ENCODE results near the gene LPP.

The LPP gene

DNA sequence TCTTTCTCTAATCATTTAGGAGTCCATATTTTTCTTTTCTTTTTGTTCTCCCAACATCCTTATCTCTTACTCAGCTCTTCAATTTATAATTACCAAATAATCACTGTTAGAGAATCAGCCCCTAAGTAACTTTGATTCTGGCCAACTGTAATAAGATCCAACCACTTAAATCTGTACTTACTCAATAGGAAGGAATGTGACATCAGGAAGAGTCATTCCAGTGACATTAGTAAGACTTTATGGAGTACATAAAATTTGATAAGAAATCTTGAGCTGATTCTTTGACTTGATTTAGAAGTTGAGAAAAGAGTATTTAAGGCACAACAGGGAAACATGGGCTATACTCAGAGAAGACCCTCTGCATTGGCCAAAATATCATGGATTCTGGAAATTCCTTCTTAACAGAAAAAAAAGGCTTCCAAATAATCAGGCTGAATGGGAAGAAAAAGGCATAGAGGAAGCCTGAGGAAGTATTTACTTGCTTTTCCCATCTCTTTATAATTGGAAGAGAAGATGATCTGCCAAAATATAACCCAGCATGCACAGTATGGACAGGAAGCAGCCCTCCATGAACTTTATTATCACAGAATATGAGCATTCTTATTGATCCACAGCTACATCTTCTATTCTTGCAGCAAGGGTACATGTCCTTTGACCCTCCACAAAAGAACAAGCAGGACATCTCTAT lies 728.1 kb downstream of the LPP start:
- ATAC-seq (replicated peaks) (no peak), DNase-seq (no peak)
- Mint-ChIP-seq H3K4me3 (no peak overlapping the region), H3K4me1 (ENCODE audit: low read depth in 2 of 2) (peaks cover 0 to 4% of the 10 kb centered on the region in 2 donors), H3K9me3 (no peaks in the 10 kb centered on the region), H3K27me3 (no peaks in the 10 kb centered on the region), H3K36me3 (ENCODE audit: insufficient read depth) (peaks cover 6% of the 10 kb centered on the region), H3K27ac (no peak overlapping the region)

DNA sequence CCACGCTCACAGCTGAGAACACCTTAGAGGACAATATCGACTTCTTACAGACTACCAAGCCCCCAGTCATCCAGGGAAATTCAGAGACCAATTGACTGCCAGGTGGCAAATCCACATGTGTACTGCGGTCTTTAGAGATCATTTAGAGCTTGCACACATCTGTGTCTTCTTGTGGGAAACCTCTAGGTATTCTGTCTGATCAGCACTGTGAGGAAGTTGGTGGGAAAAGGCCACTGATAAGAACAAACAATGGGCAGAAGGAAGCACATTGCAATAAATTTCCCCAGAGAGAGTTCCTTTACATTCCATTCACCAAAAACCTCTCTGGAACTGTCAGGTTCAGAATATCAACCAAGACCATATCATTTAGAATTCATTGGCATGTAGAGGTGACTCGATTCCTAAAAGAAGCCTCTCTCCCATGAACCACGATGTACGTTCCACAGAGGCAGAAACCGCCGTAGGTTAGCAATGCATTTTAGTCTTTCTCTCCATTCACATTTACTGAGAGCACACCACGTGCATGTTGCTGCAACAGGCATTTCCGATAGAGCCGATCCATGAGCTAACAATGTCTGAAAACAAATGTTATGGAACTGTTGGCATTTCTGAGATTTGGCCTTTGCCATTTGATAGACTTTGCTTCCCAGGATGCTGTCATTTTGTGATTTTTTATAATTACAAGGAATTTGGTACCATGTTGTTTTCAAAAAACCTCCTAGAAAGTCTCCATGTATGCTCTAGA lies 730.5 kb downstream of the LPP start:
- Mint-ChIP-seq H3K9me3 (no peaks in the 10 kb centered on the region), H3K36me3 (ENCODE audit: insufficient read depth) (peaks cover 6% of the 10 kb centered on the region), H3K4me3 (no peak overlapping the region), H3K27ac (no peak overlapping the region), H3K4me1 (ENCODE audit: low read depth in 2 of 2) (peaks cover 0 to 4% of the 10 kb centered on the region in 2 donors), H3K27me3 (no peaks in the 10 kb centered on the region)
- DNase-seq = no peak
- ATAC-seq (replicated peaks) = no peak

DNA sequence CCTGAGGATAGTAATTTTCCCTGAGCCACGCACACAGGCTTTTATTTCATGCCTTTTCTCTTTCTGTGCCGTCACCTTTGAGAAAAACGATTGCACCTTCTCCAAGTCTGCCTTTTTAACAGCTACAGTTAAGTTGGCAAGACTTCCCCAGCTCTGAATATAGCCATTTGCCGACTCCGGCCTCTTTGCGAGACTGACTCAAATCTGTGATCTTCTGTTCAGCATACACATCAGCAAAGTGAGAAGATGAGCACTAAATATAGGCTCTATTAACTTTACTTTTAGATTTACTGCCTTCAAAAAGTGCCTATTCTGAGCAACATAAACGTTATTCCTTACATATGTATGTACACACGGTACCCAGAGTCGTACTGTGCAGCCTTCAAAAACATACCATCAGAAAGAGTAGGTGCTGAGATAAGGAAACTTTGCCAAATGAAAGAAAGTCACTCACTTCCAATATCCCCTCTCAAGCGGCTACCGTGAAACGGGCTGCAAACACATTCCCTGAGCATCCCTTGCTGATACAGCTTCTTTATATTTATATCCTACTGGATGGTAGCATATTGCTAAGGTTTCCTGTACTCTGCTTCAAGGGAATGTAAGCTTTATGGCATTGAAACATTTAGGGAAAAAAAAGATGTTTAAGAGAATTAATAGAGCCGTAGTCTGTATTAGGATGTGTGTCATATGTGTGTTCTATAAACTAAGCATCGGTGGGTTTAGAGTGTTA lies 734.5 kb downstream of the LPP start:
- Mint-ChIP-seq H3K9me3 (no peaks in the 10 kb centered on the region), H3K4me1 (ENCODE audit: low read depth in 2 of 2) (no peaks in the 10 kb centered on the region), H3K27ac (no peak overlapping the region), H3K36me3 (ENCODE audit: insufficient read depth) (peaks cover 4% of the 10 kb centered on the region), H3K4me3 (no peak overlapping the region), H3K27me3 (no peaks in the 10 kb centered on the region)
- DNase-seq (no peak), ATAC-seq (replicated peaks) (no peak)

DNA sequence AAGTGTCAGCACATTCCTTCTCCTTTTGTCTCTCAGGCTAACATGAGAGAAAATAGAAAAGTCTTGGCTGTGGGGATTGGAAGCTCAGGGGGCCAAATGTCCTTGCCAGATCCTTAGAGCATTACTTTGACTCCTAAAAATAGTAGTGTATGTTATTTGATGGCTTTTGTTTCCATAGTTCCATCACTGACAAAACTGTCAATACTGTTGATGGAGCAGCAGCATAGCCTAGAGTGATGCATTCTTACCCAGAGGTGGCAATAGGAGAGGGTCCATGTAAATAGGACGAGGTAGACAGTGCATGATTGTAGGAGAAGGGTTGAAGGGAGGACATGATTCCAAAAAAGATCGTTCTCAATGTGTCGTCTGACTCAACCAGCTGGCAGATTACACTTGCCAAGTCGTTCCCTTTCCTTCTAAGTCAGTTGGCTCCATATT lies 735.1 kb downstream of the LPP start:
- H3K36me3 Mint-ChIP-seq (ENCODE audit: insufficient read depth) = peaks cover 4% of the 10 kb centered on the region

DNA sequence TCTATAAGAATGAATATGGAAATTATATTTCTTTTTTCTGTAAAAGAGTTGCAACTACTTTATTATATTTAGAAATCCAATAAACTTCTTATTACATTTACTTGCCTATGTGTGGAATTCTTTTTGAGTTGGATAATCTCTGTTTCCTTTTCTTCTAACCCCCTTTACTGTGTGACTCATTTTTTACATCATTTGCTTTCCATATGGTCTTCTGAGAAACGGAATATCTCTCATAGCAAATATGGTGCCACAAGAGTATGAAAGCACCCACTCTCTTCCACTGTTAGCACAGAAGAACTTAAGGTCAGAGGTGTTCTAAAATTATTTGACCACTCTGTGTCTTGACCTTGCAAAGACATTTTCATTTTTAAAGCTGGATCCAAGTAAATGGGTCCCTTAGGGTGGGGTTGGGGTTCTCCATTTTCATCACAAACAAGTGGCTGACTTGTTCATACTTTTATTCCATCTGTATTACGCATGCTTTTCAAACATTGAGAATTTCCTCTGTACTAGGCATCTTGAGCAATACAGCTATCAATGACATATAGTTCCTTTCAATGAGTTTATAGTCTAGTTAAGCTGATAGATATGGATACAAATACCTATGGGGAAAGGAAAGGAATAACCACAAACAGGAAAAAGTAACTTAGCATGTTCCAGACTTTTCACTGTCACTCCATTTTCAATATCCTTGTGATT lies 736.8 kb downstream of the LPP start:
- no peak overlapping the region for H3K27ac Mint-ChIP-seq
- peaks cover 4% of the 10 kb centered on the region for H3K36me3 Mint-ChIP-seq (ENCODE audit: insufficient read depth)
- DNase-seq (no peak), ATAC-seq (replicated peaks) (no peak)
- H3K4me1 Mint-ChIP-seq (ENCODE audit: low read depth in 2 of 2) = no peaks in the 10 kb centered on the region
- no peaks in the 10 kb centered on the region for H3K27me3 Mint-ChIP-seq
- no peaks in the 10 kb centered on the region for H3K9me3 Mint-ChIP-seq
- H3K4me3 Mint-ChIP-seq = no peak overlapping the region

More for the DNA sequence above, 735.1 kb downstream of the LPP start:
- H3K27ac Mint-ChIP-seq = no peak overlapping the region
- no peak overlapping the region for H3K4me3 Mint-ChIP-seq
- H3K9me3 Mint-ChIP-seq = no peaks in the 10 kb centered on the region
- H3K27me3 Mint-ChIP-seq = no peaks in the 10 kb centered on the region
- ATAC-seq (replicated peaks) (no peak), DNase-seq (no peak)
- H3K4me1 Mint-ChIP-seq (ENCODE audit: low read depth in 2 of 2) = no peaks in the 10 kb centered on the region

DNA sequence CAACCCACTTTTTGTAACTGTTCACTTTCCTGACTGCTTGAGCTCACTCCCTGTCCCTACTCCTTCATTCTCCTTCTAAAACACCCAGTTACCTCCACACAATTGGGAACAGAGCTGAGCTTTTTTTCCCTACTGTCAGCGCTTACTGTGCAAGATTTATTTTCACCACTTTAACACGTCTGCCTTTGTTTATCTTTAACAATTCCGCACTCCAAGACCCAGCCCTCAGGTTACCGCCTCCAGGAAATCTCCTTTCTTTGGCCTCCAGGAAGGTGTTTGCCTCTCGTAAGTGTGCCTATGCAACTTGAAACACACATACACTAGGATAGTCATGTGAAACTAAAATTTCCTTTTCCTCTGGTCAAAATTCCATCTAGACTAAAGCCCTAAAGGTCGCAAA lies 745.9 kb downstream of the LPP start:
- H3K36me3 Mint-ChIP-seq (ENCODE audit: insufficient read depth) = no peaks in the 10 kb centered on the region
- no peaks in the 10 kb centered on the region for H3K27me3 Mint-ChIP-seq
- no peaks in the 10 kb centered on the region for H3K9me3 Mint-ChIP-seq
- no peak overlapping the region for H3K4me3 Mint-ChIP-seq
- ATAC-seq (replicated peaks) (no peak), DNase-seq (no peak)
- H3K4me1 Mint-ChIP-seq (ENCODE audit: low read depth in 2 of 2) = no peaks in the 10 kb centered on the region
- no peak overlapping the region for H3K27ac Mint-ChIP-seq

DNA sequence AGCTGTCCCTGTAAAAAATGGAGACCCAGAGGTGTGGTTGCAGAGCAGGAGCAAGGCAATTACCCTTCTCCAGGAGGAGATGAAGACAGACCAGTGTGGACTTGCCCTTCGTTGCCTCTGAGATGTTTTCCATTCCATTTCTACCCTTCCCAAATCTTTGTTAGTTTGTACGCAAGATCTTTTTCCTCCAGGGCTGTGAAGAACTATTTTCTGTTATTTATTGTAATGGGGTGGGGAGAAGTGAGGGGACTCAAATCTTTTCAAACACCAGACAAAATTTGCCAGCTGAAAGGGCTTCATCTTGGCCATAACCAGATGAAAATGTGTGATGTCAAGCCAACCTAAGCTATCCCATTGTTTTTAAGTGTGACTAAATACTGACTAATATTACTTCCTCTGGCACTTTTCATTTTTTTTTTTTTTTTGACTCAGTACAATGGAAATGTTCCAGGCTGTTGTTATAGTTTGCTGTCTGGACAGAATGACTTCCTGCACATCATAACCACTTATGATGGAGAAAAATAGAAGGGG lies 746.5 kb downstream of the LPP start:
- Mint-ChIP-seq H3K9me3 (no peaks in the 10 kb centered on the region), H3K4me1 (ENCODE audit: low read depth in 2 of 2) (no peaks in the 10 kb centered on the region), H3K27ac (no peak overlapping the region), H3K27me3 (no peaks in the 10 kb centered on the region), H3K4me3 (no peak overlapping the region), H3K36me3 (ENCODE audit: insufficient read depth) (no peaks in the 10 kb centered on the region)
- ATAC-seq (replicated peaks) (no peak), DNase-seq (no peak)

DNA sequence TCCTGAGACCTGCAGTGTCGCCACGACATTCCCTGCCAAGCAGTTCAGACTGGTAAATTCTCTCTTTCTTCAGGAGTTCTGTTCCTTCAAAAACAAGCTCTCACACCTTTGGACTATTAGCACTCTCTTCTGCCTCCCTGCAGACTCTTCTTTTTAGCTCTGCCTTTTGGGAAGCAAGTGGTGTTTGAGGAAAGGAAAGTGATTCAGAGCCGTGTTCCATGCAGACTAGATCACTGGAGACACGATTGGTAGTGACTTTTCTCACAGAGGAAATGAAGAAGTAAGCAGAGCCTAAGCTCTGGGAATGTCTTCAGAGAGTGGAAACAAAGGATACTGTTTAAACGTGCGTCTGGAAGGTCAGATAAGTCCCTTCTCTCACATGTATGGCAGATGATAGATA lies 747.2 kb downstream of the LPP start:
- no peak for ATAC-seq (replicated peaks)
- no peak overlapping the region for H3K4me3 Mint-ChIP-seq
- H3K27ac Mint-ChIP-seq = no peak overlapping the region
- no peaks in the 10 kb centered on the region for H3K27me3 Mint-ChIP-seq
- H3K4me1 Mint-ChIP-seq (ENCODE audit: low read depth in 2 of 2) = no peaks in the 10 kb centered on the region
- no peak for DNase-seq
- no peaks in the 10 kb centered on the region for H3K9me3 Mint-ChIP-seq
- H3K36me3 Mint-ChIP-seq (ENCODE audit: insufficient read depth) = no peaks in the 10 kb centered on the region

DNA sequence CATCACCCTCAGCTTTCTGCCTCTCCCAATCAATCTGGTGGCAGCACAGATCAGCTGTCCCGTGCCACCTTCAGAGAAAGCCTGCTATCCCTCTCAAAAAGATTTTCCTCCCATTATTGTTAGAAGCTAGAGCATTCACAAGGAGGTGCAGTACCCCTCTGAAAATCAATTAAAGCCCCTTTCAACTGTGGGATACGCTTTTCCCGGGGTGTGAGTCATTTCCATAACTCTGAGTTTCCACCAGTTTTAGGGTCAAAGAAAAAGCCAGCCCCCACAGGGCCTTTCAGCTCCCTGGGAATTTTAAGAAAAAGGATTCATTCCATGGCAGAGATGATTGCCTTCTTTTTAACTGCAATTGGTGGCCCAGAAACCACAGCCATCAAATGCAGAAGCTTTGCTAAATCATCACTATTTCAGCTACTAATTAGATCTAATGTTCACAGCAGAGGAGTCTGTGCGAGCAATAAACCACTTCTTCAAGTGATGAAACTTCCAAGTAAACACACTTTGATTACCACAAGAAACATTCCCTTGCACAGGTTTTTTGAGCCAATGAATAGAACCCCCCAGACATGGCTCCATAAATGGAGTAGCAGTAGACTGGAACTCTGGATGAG lies 747.8 kb downstream of the LPP start:
- no peaks in the 10 kb centered on the region for H3K4me1 Mint-ChIP-seq (ENCODE audit: low read depth in 2 of 2)
- DNase-seq (no peak), ATAC-seq (replicated peaks) (no peak)
- no peak overlapping the region for H3K4me3 Mint-ChIP-seq
- H3K36me3 Mint-ChIP-seq (ENCODE audit: insufficient read depth) = no peaks in the 10 kb centered on the region
- H3K9me3 Mint-ChIP-seq = no peaks in the 10 kb centered on the region
- peak overlapping the region in 1 of 2 donors; percentile 23 for H3K27ac Mint-ChIP-seq
- H3K27me3 Mint-ChIP-seq = no peaks in the 10 kb centered on the region

DNA sequence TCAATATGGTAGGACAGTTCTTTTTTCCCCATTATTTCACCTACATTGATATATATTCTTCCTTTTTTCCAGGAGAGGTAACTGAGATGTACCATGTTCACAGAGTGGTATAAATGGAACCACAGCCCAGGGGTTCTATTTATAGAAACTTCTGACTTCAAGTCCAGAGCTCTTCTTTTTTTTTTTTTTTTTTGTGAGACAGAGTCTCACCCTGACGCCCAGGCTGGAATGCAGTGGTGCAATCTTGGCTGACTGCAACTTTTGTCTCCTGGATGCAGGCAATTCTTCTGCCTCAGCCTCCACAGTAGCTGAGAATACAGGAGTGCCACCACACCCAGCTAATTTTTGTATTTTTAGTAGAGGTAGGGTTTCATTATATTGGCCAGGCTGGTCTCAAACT lies 750.7 kb downstream of the LPP start:
- DNase-seq = no peak
- H3K4me1 Mint-ChIP-seq (ENCODE audit: low read depth in 2 of 2) = no peaks in the 10 kb centered on the region

DNA sequence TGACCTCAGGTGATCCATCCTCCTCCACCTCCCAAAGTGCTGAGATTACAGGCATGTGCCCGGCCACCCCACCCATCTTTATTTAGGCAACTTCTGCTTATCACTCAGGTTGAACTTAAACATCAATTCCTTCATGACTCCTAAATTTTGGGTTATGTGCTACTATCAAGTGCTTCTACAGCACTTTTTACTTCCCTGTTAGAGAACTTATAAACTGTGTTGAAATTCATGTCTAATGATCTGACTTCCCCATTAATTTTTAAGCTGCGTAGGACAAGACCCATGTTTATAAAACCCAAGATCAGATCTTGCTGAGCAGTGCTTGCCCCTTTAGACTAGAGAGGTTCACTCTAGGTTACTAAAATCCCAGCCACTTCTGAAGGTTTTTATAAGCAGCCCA lies 751.6 kb downstream of the LPP start:
- no peaks in the 10 kb centered on the region for H3K4me1 Mint-ChIP-seq (ENCODE audit: low read depth in 2 of 2)
- no peaks in the 10 kb centered on the region for H3K27me3 Mint-ChIP-seq
- no peak for ATAC-seq (replicated peaks)
- no peaks in the 10 kb centered on the region for H3K9me3 Mint-ChIP-seq
- H3K27ac Mint-ChIP-seq = no peak overlapping the region
- no peak overlapping the region for H3K4me3 Mint-ChIP-seq
- no peaks in the 10 kb centered on the region for H3K36me3 Mint-ChIP-seq (ENCODE audit: insufficient read depth)
- no peak for DNase-seq

More for the DNA sequence above, 750.7 kb downstream of the LPP start:
- no peak overlapping the region for H3K4me3 Mint-ChIP-seq
- no peak for ATAC-seq (replicated peaks)
- no peaks in the 10 kb centered on the region for H3K36me3 Mint-ChIP-seq (ENCODE audit: insufficient read depth)
- no peaks in the 10 kb centered on the region for H3K9me3 Mint-ChIP-seq
- H3K27ac Mint-ChIP-seq = no peak overlapping the region
- no peaks in the 10 kb centered on the region for H3K27me3 Mint-ChIP-seq

DNA sequence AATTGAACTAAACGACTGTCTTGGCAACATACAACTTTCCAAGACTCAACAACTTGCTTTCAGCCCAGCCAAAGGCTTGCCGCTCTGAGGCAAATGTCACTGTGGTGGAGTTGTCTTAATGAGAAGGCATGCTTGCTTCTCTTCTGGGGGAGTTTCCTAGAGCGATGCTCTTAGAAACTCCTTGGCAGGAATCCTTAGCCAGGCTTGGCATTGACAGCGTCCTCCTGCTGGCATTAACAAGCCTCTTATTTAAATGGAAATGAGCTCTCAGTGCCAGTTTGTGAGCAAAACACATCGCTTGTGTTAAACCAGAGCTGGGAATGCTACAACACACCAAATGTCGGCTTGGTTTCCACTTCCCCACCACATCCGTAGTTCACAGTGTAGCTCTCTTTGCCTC lies 752.3 kb downstream of the LPP start:
- no peaks in the 10 kb centered on the region for H3K4me1 Mint-ChIP-seq (ENCODE audit: low read depth in 2 of 2)
- H3K27ac Mint-ChIP-seq = no peak overlapping the region
- ATAC-seq (replicated peaks) = no peak
- H3K9me3 Mint-ChIP-seq = no peaks in the 10 kb centered on the region
- no peak for DNase-seq
- H3K36me3 Mint-ChIP-seq (ENCODE audit: insufficient read depth) = no peaks in the 10 kb centered on the region
- no peak overlapping the region for H3K4me3 Mint-ChIP-seq
- H3K27me3 Mint-ChIP-seq = no peaks in the 10 kb centered on the region
